SK-N-SH (cell line): ENCODE results near the gene ANKRD60.

ENCODE experiments used
- ELF1 ChIP-seq: IDR thresholded peaks from 2 replicates; pipeline ENCODE4 v1.4.0; 2012
- EZH2phosphoT487 ChIP-seq: fragments of 200-600 bp; sonication (generic); IDR thresholded peaks from 2 replicates; pipeline ENCODE4 v1.6.1; 2017; ENCODE audit warnings: low read depth, mixed run types, mild to moderate bottlenecking, antibody characterized with exemption, moderate library complexity, borderline replicate concordance
- FOXJ3 ChIP-seq: sonication (generic); formaldehyde crosslinking; IDR thresholded peaks from 2 replicates; pipeline ENCODE4 v1.5.1; 2020; ENCODE audit warnings: mild to moderate bottlenecking, missing genetic modification reagents
- JUND ChIP-seq: IDR thresholded peaks from 2 replicates; pipeline ENCODE4 v1.4.0; 2012
- MXI1 ChIP-seq: IDR thresholded peaks from 2 replicates; pipeline ENCODE4 v1.6.1; 2012; ENCODE audit warnings: mild to moderate bottlenecking, low read depth, low read length, improper control_type of control experiment
- NRF1 ChIP-seq: IDR thresholded peaks from 2 replicates; pipeline ENCODE4 v1.6.1; 2012; ENCODE audit warnings: low read depth, mild to moderate bottlenecking, low read length
- POLR2AphosphoS5 ChIP-seq: IDR thresholded peaks from 2 replicates; pipeline ENCODE4 v1.6.1; 2012; ENCODE audit warnings: low read depth, low read length
- SMC3 ChIP-seq: IDR thresholded peaks from 2 replicates; pipeline ENCODE4 v1.6.1; 2012; ENCODE audit warnings: low read depth, low read length, improper control_type of control experiment
- TAF1 ChIP-seq: IDR thresholded peaks from 2 replicates; pipeline ENCODE4 v1.6.1; 2012; ENCODE audit warnings: low read depth, mild to moderate bottlenecking, low read length, moderate library complexity, borderline replicate concordance
- TCF12 ChIP-seq: IDR thresholded peaks from 2 replicates; pipeline ENCODE4 v1.4.0; 2012
- USF2 ChIP-seq: fragments of 150-350 bp; IDR thresholded peaks from 2 replicates; pipeline ENCODE4 v1.6.1; 2017; ENCODE audit warnings: antibody characterized with exemption, low read length, low read depth, borderline replicate concordance
- YY1 ChIP-seq: IDR thresholded peaks from 2 replicates; pipeline ENCODE4 v1.4.0; 2012; ENCODE audit warnings: low read depth, mild to moderate bottlenecking
- TF ChIP-seq, protein P1 (sequence below): fragments of 200-600 bp; sonication (generic); IDR thresholded peaks from 2 replicates; pipeline ENCODE4 v1.6.1; 2017; ENCODE audit warnings: antibody characterized with exemption, mild to moderate bottlenecking, moderate library complexity
- TF ChIP-seq, protein P2 (sequence below): fragments of 150-350 bp; IDR thresholded peaks from 2 replicates; pipeline ENCODE4 v1.6.1; 2016; ENCODE audit warnings: mild to moderate bottlenecking, low read depth, low read length

- TF ChIP-seq USF2: no peak
- no peak for TF ChIP-seq POLR2AphosphoS5
- TF ChIP-seq, protein P1, sequence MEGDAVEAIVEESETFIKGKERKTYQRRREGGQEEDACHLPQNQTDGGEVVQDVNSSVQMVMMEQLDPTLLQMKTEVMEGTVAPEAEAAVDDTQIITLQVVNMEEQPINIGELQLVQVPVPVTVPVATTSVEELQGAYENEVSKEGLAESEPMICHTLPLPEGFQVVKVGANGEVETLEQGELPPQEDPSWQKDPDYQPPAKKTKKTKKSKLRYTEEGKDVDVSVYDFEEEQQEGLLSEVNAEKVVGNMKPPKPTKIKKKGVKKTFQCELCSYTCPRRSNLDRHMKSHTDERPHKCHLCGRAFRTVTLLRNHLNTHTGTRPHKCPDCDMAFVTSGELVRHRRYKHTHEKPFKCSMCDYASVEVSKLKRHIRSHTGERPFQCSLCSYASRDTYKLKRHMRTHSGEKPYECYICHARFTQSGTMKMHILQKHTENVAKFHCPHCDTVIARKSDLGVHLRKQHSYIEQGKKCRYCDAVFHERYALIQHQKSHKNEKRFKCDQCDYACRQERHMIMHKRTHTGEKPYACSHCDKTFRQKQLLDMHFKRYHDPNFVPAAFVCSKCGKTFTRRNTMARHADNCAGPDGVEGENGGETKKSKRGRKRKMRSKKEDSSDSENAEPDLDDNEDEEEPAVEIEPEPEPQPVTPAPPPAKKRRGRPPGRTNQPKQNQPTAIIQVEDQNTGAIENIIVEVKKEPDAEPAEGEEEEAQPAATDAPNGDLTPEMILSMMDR: no peak
- TF ChIP-seq YY1: no peak
- TF ChIP-seq NRF1: no peak
- TF ChIP-seq JUND: no peak
- no peak for TF ChIP-seq TAF1
- no peak for TF ChIP-seq TCF12
- no peak for TF ChIP-seq FOXJ3 (CRISPR knock-in tag)
- TF ChIP-seq SMC3: no peak
- TF ChIP-seq EZH2phosphoT487: no peak
- TF ChIP-seq, protein P2, sequence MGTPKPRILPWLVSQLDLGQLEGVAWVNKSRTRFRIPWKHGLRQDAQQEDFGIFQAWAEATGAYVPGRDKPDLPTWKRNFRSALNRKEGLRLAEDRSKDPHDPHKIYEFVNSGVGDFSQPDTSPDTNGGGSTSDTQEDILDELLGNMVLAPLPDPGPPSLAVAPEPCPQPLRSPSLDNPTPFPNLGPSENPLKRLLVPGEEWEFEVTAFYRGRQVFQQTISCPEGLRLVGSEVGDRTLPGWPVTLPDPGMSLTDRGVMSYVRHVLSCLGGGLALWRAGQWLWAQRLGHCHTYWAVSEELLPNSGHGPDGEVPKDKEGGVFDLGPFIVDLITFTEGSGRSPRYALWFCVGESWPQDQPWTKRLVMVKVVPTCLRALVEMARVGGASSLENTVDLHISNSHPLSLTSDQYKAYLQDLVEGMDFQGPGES: no peak
- no peak for TF ChIP-seq ELF1
- TF ChIP-seq MXI1: no peak
These were observed 14.7 kb downstream of the ANKRD60 start for GRCh38 chr20:58213716-58214115.
